CD4-positive, alpha-beta T cell treated with Interleukin-21 for 1 hour (primary cell): ENCODE data around the gene IRX5.

Source experiments
- DNase-seq: peaks from one replicate; pipeline ENCODE4 v3.0.0-alpha.2; 2020

Gene IRX5

GRCh38 chr16:54930005-54930868 is at the start of gene IRX5:
Gene IRX5 (plus strand): TSS chr16:54930865. CDS start chr16:54931199, 334 bp downstream.
- DNase-seq: peak; percentile 43

DNA sequence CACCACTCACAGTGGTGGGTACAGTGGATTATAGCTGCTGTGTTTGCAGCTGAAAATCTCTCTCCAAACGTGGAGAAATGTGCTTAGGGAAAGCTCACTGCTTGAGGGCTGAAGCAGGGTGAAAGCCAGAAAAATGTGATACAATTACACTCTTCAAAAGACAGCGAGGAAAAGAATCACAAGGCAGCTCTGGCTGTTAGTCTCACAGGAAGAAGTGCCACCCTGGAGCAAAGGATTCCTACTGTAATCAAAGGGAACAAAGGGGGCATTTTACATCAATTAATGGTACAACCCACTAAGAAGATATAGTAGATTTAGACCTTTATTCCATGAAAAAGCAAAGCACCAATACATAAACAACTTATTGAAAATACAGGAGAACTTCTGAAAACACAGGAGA is 48.1 kb upstream of the IRX5 start:
- DNase-seq: no peak

DNA sequence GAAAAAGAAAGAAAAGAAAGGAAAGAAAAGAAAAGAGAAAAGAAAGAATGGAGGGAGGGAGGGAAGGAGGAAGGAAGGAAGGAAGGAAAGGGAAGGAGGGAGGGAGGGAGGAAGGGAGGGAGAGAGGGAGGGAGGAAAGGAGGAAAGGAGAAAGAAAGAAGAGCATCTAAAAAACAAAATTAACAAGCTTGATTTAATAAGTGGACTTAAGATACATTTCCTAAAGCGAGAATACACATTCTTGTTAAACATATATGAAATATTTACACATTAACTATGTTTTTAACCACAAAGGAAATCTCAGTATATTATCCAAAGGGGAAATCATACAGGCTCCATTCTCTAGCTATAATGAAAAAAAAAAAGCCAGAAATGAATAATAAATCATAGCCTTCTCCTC is 47.3 kb upstream of the IRX5 start:
- no peak for DNase-seq

DNA sequence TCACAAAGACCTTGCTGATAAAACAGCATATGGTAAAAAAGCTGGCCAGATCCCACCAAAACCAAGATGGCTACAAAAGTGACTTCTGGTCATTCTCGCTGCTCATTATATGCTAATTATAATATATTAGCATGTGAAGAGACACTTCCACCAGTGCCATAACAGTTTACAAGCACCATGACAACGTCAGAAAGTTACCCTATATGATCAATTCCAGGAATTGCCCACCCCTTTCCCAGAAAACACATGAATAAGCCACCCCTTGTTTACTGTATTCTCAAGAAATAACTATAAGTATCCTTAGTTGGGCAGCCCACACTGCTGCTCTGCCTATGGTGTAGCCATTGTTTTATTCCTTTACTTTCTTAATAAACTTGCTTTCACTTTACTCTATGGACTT is 44.6 kb upstream of the IRX5 start:
- no peak for DNase-seq

- no peak for DNase-seq
Measured at GRCh38 chr16:54890381-54890780, 40.3 kb upstream of the IRX5 start.

GRCh38 chr16:54891346-54891745 is 39.3 kb upstream of the IRX5 start:
- no peak for DNase-seq

DNA sequence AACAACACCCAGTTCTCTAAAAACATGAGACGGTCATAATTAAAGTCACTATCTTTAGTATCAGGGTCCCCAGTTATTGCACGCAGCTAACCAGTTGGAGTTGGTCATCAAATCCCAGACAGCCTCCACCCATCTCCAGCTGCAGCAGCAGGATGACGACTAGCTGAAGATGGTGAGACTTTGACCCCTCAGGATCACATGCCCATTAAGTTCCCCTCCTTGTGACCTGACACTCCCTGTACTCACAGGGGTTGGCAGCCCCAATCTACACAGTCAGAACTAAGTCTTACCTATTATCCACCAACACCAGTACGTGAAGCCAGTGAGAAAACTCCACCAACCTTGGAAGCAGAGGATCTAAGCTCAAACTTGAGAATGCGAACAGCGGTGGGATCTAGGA is 37.7 kb upstream of the IRX5 start:
- no peak for DNase-seq

GRCh38 chr16:54897930-54898329 is 32.7 kb upstream of the IRX5 start:
- DNase-seq: no peak

DNA sequence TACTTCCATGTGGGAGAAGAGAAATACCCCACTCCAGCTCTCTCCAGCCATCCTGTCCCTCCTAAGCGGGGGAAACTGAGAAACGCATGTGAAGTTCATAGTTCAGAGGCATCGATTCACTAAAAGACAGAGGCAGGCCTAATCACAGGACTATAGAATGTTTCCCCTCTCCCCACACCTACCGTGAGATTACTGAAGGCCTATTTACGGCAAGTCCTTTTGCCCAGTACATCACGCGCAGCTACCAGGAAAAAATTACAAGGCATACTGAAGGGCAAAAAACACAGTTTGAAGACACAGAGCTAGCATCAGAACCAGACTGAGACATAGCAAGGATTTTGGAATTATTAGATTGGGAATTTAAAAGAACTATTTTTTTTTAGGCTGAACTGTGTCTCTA is 29.1 kb upstream of the IRX5 start:
- DNase-seq: no peak

GRCh38 chr16:54903047-54903446 is 27.6 kb upstream of the IRX5 start:
- DNase-seq: no peak

DNA sequence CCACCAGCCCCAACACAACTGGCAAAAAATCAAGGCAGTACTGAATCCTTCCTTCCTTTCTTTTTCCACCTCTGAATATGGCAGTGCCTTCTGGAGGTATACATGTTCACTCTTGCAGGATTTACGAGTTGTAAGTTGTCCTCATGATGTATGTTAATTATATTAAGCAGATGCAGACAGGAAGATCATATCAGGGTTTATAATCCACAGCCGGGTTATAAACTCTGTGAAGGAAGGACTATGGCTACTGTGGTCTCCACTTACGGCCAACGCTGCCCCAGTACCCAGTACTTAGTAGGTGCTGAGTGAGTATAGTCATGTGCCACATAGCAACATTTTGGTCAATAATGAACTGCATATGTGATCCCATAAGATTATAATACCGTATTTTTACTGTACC is 19.6 kb upstream of the IRX5 start:
- DNase-seq: no peak

DNA sequence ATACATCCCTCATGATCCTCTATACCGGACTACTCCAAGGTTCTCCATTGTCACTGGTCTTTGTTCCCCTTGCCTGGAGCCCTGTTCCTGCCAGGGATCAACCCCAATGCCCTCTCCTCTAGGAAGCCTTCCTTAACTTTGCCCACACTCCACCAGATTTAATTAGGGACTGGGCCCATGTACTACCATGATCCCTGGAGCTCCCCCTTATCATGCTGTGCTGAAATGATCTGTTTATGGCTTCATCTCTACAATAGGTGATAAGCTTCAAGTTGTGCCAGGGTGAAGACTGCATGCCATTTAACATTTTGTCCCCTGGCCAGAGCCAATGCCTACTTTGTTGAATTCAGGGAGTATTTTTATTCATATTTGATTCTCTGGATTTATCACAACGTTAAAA is 17.9 kb upstream of the IRX5 start:
- no peak for DNase-seq

GRCh38 chr16:54921206-54921824 is 9.3 kb upstream of the IRX5 start:
- no peak for DNase-seq

DNA sequence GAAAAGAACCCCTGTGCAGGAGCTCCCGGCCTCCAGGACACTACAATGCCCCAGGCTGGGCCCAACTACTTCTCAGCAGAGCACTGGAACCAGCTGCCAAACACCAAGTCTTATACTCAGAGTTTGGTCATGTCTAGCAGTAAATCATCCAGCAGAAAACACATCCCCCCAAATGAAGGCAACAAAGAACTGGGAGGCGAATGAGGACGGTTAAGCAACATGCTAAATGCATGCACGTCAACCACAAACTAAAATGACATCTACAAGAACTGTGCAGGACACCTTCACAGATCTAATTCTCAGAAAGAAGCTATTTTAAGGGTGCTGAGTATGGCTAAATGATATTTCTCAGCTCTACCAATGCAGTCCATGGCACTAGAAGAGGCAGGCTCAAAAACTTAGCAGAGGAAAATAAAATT is 7.6 kb upstream of the IRX5 start:
- no peak for DNase-seq

DNA sequence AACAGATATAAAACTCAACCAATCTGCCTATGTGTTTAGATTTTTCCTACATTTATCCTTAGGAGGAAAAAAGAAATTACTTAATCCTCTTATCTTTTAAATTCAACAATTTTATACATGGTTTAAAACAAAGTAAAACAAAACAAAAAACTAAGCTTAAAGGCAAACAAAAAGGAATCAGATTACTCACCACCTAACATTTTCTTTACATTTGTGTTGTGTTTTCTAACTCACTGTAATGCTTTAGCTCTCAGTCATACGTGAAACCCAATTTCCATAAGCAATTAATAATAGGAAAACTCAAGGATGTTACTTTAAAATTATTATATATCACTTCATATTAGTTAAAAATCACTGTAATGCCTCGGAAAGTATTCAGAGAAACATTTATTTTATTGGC is 6.7 kb upstream of the IRX5 start:
- no peak for DNase-seq

DNA sequence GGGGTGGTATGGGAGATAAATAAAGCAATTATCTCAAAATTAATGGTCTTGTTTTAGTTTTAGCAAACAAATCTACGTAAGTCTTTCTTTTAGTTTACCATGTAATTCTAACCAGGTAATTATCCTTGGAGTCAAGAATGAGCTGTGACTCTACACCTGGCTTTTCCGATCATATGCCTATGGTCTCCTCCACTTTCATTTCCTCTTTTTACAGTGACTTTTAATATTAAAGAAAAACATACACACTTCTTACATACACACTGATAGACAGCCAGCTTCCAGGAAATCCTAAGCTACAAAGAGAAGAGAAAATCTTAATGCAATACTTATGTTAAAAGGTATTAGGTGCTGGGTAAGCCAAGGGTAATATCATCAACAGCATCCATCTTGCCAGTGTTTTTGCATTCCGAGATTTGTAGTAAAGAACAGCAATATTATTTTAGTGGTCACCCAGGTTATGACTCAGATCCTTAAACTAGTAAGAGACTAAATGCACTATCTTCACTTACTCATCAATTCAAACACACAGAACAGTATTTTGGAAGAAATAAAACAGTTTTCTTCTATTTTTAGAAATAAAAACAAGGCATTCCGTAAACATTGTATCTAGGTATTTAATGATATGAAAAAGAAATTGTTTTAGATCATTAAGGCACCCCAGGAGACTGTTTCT is 4.4 kb upstream of the IRX5 start:
- DNase-seq: no peak

- no peak for DNase-seq
Measured at GRCh38 chr16:54927125-54928015, 3.3 kb upstream of the IRX5 start.

GRCh38 chr16:54928016-54928356 is 2.7 kb upstream of the IRX5 start:
- no peak for DNase-seq

DNA sequence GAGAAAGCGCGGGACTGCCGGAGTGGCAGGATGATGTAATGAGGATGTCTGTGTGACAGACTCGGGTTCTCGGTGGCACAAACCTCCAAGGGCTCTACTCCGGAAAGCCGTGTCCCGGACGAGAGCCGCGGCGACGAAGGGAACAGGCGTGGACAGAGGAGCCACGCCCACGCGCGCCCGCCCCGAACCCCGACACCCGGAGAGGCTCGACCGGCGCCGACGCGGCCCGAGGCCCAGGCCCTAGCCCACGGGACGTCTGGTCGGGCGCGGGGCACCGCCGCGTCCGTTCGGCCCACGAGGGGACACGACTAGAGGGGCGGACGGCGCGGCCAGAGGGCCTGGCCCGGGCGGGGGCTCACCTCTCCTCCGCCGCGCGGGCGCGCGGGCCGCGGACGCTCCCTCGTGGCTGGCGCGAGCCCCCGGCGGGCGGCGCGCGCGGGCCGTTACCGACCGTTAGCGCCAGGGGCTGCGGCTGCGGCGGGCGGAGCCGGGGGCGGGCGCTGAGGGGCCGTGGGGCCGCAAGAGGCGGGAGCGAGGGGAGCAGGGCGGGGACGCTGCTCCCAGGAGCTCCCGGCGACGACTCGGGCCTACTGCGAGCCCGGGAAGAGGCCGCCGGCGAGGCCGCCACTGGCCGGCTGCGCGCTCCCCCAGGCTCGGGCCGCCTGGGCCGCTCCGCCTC is 2.1 kb upstream of the IRX5 start:
- DNase-seq: peak; percentile 44

- DNase-seq: peak; percentile 95
Measured at GRCh38 chr16:54929090-54930004, 1.3 kb upstream of the IRX5 start.

- DNase-seq: no peak
Measured at GRCh38 chr16:54930869-54931119, 129 bp downstream of the IRX5 start.
